HG03378 (cell line): ENCODE data around the gene TOP1.
A peak's percentile ranks its signal among the peaks of the same experiment; 100 is the strongest.
"Not testable (repeated sequence)": the region's sequence is repeated elsewhere in the genome, so short reads cannot be mapped to it uniquely, and the experiment has no call there.

Experiments used
- ATAC-seq: cut with Tn5 transposase; IDR thresholded peaks from one replicate; pipeline ENCODE4 v1.9.1; 2021; ENCODE audit warnings: mild to moderate bottlenecking, moderate library complexity; ENCODE audit not compliant: unreplicated experiment

The TOP1 gene

DNA sequence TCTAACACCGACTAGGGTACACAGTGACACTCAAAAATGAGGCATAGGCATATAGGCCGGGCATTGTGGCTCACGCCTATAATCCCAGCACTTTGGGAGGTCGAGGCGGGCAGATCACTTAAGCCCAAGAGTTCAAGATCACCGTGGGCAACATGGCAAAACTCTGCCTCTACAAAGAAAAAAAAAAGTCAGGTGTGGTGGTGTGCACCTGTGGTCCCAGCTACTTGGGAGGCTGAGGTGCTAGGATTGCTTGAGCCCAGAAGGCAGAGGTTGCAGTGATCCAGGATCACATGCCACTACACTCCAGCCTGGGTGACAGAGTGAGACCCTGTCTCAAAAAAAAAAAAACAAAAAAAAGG lies 24.7 kb upstream of the TOP1 start:
- ATAC-seq: not testable (repeated sequence)

DNA sequence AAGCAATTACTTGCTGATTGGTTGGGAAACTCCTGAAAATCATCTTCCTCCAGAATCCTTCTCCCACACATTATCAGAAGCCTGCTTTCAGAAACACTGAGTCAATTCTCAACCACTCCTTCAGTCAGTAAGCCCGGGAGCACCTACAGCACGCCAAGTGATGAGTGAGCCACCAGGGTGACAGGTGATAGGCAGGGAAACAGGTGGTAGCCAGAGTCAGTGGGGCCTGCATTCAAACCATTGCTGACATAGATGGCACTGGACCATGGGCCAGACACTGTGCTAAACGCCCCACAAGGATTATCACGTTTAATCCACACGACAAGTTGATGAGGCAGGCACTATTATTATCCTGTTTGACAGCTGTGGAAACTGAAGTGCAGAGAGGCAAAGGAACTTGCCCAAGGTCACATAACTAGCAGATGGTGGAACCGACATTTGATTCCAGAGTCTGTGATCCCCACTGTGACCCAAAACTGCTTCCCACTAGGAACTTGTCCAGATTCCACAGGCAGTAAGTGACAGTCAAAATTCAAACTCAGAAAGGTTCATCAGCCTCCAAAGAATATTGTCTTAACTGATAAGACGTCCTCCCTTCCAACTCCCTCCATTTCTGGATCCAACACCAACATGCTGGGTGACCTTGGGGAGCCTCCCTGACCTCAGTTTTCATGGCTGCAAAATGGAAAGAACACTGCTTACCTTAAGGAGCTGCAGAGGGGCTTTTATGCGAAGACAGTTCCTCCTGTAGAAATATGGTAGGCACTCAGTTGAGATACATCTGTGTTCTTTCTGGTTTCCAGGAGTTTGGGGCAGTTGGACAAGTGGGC lies 23.9 kb upstream of the TOP1 start:
- no peak for ATAC-seq

DNA sequence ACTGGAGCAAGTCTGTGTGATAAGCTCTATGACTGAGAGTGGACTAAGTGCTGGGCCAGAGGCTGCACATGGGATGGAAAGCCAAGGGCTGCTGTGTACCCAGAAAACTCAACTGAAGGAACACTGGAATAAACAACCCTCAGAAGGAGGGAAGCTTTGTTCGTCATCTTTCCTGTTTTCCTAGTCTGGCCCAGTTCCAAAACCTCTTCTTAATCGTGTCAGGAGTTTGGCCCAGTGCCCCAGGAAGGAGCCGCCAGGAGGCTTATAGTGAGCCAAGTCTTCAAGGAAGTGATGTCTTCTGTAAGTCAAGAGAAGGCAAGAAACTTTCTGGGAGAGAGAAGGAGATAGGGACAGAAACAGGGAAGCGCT lies 23.3 kb upstream of the TOP1 start:
- ATAC-seq: no peak

DNA sequence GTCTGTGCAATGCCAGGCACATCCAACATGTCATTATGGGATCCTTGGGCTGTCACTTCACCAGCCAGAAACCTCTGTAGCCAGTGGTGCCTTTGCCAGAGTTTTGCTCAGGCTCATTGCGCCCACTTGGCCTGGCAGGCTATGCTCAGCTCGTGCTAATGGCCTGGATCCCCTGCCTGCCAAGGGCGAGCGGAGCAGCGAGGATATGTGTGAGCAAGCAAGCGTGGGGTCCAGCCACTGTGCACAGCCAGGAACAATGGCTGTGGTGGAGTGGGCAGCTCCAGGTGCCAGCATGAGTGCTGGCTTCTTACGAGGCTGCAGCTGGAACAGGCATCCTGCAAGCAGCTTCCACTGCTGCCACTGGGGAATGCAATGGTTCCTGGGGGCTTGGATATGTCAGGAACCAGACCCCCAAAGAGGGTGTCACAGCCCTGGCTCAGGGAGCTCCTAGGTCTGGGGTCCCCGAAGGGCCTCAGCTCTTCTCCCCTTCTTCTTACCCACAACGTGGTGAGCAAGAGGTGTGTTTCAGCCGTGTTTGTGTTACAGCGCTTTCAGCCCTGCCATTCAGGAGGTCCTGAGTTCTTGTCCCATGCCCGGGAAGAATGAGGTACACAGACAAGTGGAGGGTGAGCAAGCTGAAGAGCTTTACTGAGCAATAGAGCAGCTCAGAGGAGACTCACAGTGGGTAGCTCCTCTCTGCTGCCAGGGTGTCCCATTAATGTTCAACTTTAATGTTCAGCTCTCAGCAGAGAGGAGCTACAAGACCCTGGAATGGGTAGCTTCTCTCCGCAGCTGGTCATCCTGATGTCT lies 22.3 kb upstream of the TOP1 start:
- ATAC-seq: no peak

DNA sequence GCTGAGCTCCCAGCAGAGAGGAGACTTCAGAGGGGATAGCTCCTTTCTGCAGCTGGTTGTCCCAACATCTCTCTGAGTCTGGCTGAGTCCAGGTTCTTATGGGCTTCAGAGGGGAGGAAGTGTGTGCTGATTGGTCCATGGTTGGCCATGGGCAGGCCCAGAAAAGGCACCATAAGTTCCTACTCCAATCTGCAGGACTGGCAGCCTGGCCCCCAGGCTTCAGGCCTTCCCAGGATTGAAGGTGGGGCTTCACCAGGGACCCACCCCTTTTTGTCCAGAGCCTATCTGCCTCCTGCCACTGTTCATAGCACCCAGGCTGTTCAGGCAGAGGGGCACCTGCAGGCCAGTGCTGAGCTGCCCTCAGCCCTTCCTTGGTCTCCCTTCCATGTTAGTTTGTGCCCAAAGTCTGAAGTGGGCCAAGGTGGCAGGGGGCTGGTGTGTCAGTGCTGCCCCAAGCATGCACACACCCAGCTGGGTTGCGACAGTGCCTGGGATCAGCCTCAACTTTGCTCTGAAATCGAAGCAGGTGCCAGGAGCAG lies 21.6 kb upstream of the TOP1 start:
- ATAC-seq: no peak

DNA sequence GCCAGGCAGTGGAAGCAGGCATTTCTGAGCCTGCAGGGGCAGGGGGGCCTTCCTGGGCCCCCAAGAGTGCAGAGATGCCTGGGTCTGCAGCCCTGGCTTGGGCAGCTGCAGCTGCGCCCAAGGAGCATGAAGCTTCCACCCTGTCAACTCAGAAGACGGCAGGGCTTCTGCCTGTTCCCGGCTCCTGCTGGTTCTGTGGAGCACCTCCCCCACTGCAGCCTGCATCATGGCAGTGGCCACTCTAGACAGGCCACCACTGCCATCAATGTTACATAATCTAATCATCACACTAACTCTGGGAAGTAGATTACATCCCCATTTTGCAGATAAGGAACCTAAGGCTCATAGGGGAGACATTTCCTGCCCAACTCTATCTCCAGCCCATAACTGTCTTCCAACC lies 21.1 kb upstream of the TOP1 start:
- no peak for ATAC-seq

DNA sequence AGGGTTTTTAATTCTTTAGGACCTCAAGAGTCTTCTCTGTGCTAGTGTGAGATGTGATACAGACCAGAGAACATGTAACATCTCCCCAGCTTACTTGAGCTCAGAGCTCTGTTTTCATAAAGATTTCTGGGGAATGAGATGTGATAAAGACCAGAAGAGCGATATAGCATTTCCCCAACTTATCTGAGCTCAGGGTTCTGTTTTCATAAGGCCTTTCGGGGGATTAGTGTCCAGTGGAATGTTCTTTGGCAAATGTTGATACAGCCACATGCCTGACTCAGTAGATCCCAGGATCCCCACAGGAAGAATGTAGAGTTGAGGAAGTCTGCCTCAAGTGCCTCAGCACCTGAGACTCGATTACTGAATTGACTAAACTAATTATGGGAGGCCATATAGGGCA lies 18.7 kb upstream of the TOP1 start:
- no peak for ATAC-seq

DNA sequence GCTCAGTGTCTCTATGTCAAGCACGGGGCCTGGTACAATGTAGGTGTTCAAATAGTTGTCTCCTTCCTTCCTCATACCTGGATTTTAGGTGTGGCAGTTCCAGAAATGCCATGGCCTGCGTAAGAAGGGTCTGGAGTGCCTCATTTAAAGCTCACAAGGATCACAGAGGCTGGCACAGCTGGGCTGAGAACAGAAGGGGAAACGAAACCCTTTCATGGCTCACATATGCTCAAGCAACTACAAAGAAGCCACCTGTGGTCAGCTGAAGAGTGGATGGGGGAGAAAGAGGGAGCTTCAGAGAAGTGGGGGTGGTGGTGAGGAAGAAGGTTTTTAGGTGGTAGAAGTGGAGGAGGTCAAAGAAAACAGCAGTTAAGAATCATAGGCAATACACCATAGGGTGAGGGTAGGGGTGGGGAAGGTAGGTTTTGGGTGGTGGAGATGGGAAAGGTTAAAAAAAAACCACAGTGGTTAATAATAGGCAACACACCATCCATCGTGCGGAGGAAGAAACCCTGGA lies 17.0 kb upstream of the TOP1 start:
- peak; percentile 88 for ATAC-seq

DNA sequence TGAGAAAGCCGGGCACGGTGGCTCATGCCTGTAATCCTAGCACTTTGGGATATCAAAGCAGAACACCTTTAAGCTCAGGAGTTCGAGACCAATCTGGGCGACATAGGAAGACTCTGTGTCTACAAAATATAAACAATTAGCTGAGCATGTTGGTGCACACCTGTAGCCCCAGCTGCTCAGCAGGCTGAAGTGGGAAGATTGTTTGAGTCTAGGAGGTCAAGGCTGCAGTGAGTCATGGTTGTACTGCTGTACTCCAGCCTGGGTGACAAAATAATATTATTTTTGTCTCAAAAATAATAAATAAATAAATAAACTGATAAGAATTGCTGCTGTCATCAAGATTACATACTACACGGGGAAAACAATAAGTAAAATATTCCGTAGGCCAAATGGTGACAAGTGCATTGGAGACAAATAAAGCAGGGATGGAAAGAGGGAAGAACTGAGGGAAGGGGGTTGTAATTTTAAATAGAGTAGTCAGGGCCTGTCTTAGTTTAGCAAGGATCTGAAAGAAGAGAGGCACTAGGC lies 14.0 kb upstream of the TOP1 start:
- ATAC-seq: no peak

DNA sequence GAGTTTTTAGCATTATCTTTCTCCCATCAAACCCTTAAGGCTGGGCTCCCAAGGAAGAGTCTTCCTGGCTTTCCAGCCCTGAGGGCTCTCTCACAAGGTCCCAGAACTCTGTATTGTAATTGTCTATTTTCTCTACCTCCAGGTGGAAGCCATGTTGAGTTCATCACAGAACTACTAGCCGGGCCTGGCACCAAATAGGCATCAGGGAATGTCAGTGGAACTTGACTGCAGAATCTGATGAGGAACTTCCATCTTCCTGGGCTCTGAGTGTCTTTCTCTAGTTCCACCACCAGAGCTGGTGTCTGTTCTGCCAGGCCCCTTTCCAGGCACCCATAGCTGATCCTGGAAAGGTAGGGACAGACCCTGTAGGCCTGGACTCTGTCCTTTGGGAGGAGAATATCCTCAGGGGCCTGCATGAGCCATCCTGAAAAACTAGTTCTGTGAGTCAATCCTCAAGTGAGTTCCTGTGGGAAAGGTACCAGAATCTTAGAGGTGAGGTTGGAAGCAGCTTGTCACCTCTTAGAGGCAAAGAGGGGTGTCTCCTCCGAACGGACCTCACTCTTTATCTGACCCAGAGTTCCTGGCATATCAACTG lies 11.1 kb upstream of the TOP1 start:
- no peak for ATAC-seq

DNA sequence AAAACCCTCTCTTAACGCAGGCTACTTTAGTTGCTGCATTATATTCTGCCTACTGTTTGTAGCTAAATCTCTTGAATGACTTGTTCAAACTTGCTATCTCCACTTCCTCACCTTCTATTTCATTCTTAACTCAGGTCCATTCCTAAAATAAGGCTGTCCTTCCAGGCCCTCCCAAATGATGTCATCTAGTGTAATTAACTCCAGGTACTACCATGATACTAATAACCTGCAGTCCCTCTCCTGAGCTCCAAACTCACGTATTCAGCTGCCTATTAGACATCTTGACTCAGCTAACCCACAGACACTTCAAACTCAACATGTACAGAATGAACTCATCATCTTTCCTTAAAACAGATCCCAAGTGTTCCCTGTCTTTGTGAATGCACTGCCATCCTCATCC lies 10.5 kb upstream of the TOP1 start:
- no peak for ATAC-seq

DNA sequence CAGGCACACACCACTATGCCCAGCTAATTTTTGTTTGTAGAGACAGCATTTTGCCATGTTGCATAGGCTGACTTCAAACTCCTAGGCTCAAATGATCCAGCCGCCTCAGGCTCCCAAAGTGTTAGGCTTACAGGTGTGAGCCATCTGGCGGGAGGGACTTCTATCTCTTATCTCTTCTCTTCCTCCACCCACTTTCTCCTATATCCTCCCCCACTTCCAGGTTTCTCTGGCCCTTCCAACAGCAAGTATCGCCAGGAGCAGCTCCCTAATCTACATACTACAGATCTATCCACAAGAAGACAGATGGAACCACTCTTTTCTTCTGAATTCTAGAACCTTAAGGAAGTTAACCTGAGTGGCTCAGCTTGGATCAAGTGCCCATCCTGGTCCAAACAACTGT lies 5.1 kb upstream of the TOP1 start:
- no peak for ATAC-seq

DNA sequence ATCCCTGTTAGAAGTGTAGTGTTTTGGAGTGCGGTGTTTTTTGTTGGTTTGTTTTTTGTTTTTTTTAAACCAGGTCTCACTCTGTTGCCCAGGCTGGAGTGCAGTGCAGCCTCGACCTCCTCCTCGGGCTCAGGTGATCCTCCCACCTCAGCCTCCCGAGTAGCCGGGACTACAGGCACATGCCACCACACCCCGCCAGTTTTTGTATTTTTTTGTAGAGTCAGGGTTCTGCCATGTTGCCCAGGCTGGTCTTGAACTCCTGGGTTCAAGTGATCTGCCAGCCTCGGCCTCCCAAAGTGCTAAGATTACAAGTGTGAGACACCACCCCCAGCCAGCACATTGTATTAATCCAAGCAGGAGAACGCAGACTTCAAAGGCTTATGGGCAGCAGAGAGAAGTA lies 1.3 kb upstream of the TOP1 start:
- ATAC-seq: no peak

DNA sequence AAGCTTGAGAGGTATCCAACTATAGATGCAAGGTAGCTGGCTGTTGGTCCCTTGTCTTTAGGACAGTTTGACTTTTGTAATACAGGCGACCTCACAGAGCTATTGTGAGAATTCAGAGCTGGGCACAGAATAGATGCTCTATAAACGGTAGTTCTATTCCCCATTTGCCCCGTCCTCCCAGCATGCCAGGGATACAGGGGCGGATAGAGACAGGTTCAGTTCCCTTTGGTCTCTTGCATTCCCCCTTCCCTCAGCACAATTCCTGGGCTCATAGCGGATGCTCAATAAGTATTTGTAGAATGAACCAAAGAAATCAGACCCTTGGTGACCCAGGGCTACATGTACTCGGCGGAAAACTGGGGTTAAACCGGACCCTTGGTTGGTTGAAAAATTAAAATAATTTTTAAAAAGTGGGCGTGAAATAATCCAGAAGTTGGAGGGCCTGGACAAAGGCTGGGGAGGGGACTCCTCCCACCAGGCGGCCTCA lies 707 bp upstream of the TOP1 start:
- no peak for ATAC-seq

DNA sequence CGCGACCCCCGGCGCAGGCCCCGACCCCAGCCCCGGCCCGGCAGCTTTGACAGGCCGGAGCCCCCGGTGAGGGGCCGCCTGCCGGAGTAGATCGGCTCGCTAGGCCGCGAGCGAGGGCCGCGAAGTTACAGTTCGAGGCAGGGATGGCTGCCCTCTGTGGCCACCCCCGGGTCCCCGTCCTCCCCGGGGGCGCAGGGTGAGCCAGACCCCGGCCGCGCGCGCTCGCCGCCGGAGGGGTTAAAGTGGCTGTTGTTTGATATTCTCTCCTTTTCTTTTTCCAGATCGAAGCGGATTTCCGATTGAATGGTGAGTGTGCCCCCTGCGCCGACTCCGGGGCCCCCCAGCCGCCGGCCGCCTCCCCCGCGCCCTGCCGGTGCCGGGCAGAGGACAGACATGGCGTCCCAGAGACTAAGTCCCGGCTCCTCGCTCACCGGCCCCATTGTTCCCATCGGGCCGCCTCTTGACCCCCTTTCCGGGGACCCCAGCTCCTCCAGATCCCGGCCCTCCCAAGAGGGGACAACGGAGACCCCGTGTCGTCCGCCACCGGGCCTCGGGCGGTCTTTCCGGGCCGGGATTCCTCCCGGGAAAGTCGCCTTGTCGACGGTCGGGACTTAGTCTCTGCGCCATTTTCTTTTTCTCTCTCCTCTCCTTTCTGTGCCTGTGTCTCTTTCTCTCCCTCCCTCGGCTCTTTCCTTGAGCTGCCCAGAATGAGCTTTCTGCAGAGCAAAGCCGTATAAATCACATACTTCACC lies 704 bp downstream of the TOP1 start:
- peak; percentile 7 for ATAC-seq

DNA sequence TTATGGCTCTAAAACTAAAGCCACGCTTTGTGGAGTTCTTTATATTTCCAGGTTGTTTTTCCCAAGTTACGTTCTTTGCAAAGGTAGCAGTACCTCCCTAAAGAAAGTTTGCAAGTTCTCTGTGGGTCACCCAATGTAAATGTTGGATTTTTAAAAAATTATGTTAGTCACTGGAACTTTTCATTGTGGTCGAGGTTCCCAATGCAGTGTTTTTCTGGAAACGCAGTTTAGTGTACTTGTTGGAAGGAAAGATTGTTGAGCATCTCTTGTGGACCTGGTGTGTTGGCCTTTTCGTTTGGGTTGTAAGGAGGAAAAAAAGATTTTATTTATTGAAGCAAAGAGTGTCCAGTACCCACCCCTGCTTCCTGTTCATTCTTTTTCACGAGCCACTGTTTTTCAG lies 1.4 kb downstream of the TOP1 start:
- no peak for ATAC-seq

DNA sequence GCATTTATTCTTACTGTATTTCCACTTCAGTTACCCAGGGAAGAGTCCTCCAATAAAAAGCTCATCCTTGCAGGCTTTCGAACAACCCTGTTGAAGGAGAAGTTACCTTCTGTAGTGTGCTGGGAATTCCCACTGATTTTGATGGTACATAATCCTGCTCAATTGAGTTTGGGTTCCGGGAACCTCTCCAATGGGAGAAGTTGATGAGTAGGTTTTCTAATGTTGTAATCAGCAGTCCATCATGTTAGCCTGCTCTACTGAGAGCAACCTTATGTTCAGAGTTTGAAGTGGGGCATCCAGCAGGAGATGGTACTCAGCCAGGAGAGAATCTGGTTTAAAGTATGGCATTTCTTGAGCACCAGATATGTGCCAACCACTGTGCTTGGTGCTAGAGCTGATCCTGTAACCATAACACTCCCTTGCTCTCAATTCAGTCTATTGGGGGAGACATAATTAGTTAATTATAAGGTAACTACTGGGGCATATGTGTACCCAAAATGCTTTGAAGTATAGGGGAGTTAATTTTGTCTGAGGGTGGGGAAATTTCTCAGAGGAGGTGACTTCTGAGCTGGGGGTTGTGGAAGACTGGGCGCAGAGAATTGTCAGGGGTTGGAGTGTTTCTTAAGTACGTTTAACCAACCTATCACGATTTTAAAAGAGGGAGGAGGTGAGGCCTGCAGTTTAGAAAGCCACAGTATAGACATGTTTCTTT lies 2.1 kb downstream of the TOP1 start:
- ATAC-seq: no peak

DNA sequence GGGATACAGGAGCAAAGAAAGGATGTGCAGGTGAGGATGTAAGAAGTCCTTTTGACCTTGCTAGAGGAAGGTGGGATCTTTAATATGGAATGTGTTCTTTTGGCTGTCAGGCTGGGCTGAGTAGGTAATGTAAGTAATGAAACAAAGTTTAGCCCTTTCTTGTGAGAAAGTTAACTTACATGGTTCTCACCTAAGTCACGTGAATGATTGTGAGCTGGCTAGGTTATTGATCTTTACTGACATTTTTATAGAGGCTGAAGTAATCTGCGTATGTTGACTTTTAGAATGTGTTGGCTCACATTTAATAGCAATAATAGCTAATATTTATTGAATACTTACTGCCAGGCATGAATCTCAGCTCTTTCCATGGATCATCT lies 2.6 kb downstream of the TOP1 start:
- no peak for ATAC-seq

DNA sequence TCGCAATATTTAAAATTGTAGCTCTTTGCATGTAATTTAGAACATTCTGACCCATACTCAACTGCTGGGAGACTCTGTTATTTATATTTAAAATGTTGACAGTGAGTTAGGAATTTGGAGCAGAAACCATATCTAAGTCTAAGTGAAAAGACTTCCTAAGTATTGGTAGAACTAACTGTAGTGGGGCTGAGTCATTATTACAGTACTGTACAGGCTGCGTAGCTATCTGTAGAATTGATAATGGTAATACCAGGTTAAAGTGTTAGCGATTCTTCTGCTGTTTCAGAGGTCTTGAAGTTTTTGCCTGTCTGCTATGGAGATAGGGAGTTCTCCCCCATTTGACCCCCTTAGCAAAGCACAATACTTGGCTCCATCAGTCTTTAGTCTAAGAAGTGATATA lies 3.6 kb downstream of the TOP1 start:
- no peak for ATAC-seq

DNA sequence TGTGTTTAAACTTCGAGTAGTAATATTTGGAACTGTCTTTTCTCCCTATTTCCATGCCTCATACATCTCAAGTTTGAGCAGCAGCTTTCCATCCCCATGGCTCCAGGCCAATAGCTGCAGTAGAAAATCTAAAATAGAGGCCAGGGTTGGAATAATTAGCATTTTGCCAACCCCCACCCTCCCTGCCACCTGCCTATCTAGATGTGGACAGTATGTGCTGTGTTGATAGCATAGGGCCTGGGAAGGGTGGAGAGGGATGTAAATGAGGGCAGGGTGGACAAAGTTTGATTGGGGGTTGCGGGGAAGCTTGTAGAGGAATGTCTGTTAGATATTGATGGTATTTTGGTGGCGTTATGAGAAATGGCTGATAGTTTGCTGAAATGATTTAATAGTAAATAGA lies 5.6 kb downstream of the TOP1 start:
- ATAC-seq: no peak
